ENCODE measurements around the gene PACRG. TPM values are rescaled to one million over a fixed set of nuclear protein-coding genes. Genes with fewer than 3 reads are reported as not detected.

The PACRG gene
- total and polyA plus RNA-seq, 2 experiments from 2014 or later, result 0.17 to 0.68 TPM

GRCh38 chr6:163333038-163333437 lies 605.3 kb downstream of the PACRG start:
- no peaks in the 10 kb centered on the region; the same call in 2 of the 3 replicates for H3K36me3 Mint-ChIP-seq (ENCODE audit: low read depth)
- no peak overlapping the region for H3K27ac Mint-ChIP-seq
- no peaks in the 10 kb centered on the region for H3K4me1 ChIP-seq (ENCODE audit: insufficient read depth)
- no peaks in the 10 kb centered on the region for H3K79me2 ChIP-seq (replicated peaks; ENCODE audit: insufficient read depth)
- H3K9me3 Mint-ChIP-seq, result peaks cover 3% of the 10 kb centered on the region; the same call in 1 of the 3 replicates
- no peak overlapping the region for H3K27ac ChIP-seq (ENCODE audit: low read depth)
- no peaks in the 10 kb centered on the region for H3K36me3 ChIP-seq (ENCODE audit: insufficient read depth)
- no peak overlapping the region for H2AFZ ChIP-seq
- H3K9me2 ChIP-seq (ENCODE audit: insufficient read depth), result no peaks in the 10 kb centered on the region
- peaks cover 9% of the 10 kb centered on the region for H3K4me1 Mint-ChIP-seq
- no peak for DNase-seq (ENCODE audit: low spot score)
- H3K27me3 Mint-ChIP-seq (ENCODE audit: insufficient read depth, low read depth, poor library complexity), result peaks cover 19% of the 10 kb centered on the region
- no peaks in the 10 kb centered on the region for H3K27me3 ChIP-seq (ENCODE audit: insufficient read depth)
- no peak overlapping the region for H3K4me3 Mint-ChIP-seq
- no peaks in the 10 kb centered on the region for H3F3A ChIP-seq (replicated peaks; ENCODE audit: low read depth)
- no peaks in the 10 kb centered on the region for H4K20me1 ChIP-seq (replicated peaks; ENCODE audit: insufficient read depth)
- no peak for TF ChIP-seq ZNF331 (CRISPR knock-in tag; IDR thresholded peaks at IDR 0.05; ENCODE audit: low read depth)
- no peak for TF ChIP-seq ETS1 (IDR thresholded peaks at IDR 0.05)
- no peak for TF ChIP-seq JUNB (IDR thresholded peaks at IDR 0.05; ENCODE audit: unreplicated experiment)
- TF ChIP-seq REST (IDR thresholded peaks at IDR 0.05; ENCODE audit: unreplicated experiment), result no peak
- no peak for TF ChIP-seq STAT1 (IDR thresholded peaks at IDR 0.05; ENCODE audit: unreplicated experiment)
- TF ChIP-seq NANOG (IDR thresholded peaks at IDR 0.05; ENCODE audit: borderline replicate concordance), result no peak
- TF ChIP-seq ZNF114 (CRISPR knock-in tag; IDR thresholded peaks at IDR 0.05), result no peak
- no peak for TF ChIP-seq CTCF (conservative IDR thresholded peaks at IDR 0.05; ENCODE audit: low read depth in 2 of 2)
- TF ChIP-seq CREB1 (CRISPR knock-in tag; IDR thresholded peaks at IDR 0.05; ENCODE audit: low read depth), result no peak
- no peak for TF ChIP-seq EZH2 (IDR thresholded peaks at IDR 0.05; ENCODE audit: low read depth, unreplicated experiment)
- TF ChIP-seq POLR2AphosphoS5 (IDR thresholded peaks at IDR 0.05; ENCODE audit: low read depth), result no peak
- TF ChIP-seq EZH2phosphoT487 (IDR thresholded peaks at IDR 0.05; ENCODE audit: unreplicated experiment), result no peak
- TF ChIP-seq ZNF462 (CRISPR knock-in tag; IDR thresholded peaks at IDR 0.05), result no peak
- no peak for ATAC-seq
- no peak overlapping the region for H3K4me2 ChIP-seq
- no peak overlapping the region for H3K4me3 ChIP-seq
